Stimulated activated CD4-positive, alpha-beta T cell treated with anti-CD3 and anti-CD28 coated beads, TNF-alpha, amount 100 ng/mL, for 24 hours (primary cell): ENCODE results near the gene CCDC185.
"Not testable (repeated sequence)": the region's sequence is repeated elsewhere in the genome, so short reads cannot be mapped to it uniquely, and the experiment has no call there.

Experiments used
- DNase-seq, 3 experiments: peaks; one replicate each; pipeline ENCODE4 v3.0.0-alpha.2; 2020; ENCODE audit warnings: low read depth in 3 of 3

CCDC185 gene

DNA sequence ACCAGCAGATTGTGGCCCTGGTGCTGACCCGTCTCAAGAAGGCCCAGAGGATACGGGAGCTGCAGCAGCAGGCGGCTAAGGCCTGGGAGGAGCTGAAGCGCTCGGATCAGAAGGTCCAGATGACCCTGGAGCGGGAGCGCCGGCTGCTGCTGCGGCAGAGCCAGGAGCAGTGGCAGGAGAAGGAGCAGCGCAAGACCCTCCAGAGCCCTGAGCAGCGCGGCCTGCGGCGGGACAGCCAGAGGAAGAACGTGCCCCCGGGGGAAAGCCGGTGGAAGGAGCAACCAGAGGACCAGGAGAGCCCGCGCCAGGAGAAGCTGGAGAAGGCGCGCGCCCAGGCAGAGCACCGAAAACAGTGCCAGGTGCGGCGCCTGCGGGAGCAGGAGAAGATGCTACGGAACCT is 1.0 kb downstream of the CCDC185 start:
- DNase-seq = no peak

DNA sequence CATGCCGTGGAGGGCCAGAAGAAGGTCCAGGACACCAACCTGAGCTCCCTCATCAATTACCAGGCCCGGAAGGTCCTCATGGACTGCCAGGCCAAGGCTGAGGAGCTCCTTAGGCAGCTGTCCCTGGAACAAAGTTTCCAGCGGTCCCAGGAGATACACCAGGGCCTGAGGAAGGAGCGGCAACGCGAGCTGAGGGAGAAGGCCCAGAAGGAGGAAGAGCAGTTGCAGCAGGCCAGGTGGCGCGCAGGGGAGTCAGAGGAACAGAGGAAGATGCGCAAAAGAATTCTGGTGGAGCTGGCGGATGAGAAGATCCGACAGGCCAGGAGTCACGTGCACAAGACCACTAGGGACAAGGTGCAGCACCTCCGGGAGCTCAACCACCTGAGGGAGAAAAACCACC is 1.5 kb downstream of the CCDC185 start:
- DNase-seq = no peak

DNA sequence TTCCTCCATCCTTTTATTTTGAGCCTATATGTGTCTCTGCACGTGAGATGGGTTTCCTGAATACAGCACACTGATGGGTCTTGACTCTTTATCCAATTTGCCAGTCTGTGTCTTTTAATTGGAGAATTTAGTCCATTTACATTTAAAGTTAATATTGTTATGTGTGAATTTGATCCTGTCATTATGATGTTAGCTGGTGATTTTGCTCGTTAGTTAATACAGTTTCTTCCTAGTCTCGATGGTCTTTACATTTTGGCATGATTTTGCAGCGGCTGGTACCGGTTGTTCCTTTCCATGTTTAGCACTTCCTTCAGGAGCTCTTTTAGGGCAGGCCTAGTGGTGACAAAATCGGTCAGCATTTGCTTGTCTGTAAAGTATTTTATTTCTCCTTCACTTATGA is 6.2 kb downstream of the CCDC185 start:
- DNase-seq = not testable (repeated sequence)

DNA sequence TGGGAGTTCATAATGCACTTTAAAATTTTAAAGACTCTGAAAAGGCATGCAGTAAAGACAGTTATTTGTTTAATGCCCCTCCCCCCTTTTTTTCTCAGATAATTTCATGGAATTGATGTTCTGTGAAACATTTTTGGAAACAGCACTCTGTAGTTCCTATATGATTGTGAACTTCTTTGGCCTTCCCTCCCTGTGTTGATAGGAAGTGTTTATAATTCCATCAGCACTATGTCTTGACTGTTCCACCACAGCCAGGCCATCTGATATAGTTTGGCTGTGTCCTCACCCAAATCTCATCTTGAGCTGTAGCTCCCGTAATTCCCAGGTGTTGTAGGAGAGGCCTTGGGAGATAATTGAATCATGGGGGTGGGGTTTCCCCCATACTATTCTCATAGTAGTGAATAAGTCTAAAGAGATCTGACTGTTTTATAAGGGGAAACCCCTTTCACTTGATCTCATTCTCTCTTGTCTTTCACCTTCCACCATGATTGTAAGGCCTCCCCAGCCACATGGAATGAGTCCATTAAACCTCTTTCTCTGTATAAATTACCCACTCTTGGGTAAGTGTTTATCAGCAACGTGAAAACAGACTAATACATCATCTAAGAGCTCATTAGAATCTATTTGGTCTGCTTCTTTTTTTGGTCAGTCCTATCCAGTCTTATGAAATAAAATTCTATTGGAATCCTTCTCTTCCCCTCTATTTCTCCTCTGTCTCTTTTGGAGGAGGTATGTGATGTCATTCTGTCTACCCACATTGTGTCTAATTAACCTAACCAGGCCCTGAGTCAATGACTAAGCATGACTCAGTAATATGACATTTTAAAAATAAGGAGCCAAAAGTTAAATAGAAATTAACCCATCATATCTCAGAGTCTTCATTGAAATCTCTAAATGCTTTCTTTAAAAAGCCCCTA is 8.9 kb downstream of the CCDC185 start:
- no peak for DNase-seq

DNA sequence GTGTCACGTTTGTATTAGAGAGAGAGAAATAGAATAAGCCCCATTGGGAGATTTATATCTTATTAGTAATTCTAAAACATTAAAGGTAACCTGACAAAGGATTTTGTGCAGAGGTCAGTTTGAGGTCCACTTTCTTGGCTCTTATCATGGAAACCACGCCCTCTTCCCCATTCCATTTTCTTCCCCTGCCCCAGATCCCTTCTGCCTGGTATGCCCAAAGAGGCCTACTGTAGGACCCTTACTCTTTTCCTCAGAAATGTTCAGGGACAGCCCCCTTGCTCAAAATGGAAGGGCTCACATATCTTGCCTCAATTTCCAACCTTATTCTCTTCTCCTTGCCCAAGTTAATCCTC is 9.6 kb downstream of the CCDC185 start:
- DNase-seq = no peak

DNA sequence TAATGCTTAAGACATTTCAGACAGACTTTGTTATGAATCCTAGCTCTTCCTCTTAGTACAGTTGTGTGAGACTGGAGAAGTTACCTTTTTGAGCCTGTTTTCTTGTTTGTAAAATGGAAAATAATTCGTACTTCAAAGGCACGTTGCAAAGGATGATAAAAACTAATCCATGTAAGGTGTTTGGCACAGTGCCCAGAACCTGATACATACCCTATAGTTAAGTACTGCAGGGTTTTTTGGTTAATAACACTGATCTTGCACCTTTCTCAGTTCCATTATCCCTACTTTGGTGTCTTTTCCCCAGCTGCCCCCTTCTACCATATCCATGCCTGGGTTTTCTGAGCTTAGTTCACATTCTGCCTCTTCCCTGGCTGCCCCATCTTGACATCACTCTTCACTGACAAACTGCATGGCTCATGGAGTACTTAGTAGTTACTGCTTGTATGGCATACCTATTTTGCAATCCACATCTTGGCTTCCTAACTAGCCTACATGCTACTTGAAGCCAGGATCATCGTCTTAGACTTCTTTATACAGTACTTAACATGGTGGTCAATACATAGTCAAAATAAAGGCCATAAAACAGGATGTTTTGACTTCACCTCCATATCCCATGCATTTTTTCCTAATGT is 10.1 kb downstream of the CCDC185 start:
- DNase-seq = no peak

DNA sequence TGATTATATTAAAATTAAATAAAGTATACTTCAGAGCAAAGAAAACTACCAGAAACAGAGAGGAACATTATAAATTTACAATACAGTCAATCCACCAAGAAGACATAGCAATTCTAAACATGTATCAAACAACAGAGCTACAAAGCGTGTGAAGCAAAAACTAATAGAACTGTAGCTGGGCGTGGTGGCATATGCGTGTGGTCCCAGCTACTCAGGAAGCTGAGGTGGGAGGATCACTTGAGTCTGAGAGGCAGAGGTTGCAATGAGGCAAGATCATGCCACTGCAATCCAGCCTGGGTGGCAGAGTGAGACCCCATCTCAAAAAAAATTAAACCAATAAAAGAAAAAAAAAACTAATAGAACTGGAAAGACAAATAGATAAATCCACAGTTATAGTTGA is 12.3 kb downstream of the CCDC185 start:
- DNase-seq = no peak

DNA sequence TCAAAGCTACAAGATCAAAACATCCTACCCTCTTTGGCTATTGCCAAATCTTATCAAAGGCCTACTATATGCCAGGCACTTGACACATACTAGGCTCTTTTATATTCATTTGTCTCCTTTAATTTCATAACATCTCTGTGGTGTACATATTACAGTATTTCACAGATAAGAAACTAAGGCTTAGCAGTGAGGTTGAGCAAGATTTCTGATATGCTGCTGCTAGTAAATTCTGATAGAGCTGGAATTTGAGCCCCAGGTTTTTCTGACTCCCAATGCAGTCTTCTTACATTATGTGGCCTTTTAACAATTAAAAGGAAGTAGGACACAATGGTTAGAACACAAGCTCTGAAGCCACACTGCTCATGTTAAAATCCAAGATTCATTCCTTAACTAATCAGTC is 16.8 kb downstream of the CCDC185 start:
- DNase-seq = no peak

DNA sequence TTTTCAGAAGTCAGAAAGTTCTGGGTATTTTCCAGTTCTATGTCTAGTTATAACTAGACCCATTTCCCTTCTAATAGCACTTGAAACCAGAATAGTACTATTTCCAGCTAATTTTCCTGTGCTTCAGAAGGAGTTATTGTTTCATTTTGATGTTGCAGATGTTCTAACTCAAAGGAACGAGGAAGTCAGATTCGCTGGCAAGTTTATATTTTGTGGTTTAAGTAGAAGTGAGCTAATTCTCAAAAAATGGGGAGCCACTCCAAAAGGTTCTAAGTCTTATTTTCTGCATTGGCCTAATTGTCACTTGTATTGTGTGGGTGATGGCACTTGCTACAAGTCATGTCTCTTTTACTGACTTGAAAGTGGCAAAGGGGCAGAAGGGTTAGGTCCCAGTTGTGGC is 18.1 kb downstream of the CCDC185 start:
- DNase-seq = no peak

DNA sequence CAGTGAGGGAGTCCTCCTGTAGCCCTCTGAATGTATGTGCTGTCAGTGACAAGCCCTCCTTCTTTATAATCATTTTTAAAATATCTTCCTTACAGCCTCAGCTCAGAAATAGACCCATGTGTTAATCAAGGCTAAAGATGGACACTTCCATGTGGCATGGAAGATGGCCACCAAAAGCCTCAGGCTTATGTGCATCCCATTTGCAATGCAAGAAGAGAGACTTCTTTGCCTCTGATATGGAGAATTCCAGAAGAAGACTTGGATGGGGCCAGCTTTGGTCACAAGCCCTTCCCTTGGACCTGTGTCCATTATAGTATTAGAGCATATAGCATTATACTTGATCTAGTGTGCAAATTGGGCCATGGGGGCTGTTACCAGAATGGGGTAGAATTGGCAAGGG is 18.5 kb downstream of the CCDC185 start:
- DNase-seq = no peak

DNA sequence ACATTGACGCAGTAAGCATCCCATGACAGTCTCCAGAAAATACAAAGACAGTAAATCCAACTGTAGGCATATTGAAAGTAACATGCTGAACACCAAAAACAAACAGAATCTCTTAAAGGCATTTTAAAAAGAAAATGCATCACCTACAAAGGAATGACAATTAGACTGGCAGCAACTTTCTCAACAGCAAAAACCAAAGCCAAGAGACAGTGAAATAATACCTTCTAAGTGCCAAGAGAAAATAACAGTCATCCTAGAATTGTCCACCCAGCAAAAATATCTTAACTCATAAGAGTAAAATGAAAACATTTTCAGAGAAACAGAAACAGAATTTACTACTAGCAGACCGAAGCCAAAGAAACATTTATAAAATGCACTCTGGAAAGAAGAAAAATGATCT is 20.0 kb downstream of the CCDC185 start:
- no peak for DNase-seq

DNA sequence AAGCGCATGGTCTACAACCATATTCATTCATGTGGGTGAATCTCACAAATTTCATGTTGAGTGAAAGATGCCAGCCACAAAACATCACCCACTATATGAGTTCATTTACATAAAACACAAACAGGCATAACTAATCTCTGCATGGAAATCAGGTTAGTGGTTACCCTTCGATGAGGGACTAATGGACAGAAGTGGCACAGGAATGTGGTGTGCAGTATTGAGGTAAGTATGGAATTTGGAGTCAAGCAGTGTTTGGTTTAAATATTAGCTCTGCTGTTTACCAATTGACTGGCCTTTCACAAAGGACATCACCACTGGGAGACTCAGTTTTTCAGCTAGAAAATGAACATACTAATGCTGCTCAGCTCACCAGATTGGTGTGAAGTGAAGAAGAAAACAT is 24.2 kb downstream of the CCDC185 start:
- DNase-seq = no peak

DNA sequence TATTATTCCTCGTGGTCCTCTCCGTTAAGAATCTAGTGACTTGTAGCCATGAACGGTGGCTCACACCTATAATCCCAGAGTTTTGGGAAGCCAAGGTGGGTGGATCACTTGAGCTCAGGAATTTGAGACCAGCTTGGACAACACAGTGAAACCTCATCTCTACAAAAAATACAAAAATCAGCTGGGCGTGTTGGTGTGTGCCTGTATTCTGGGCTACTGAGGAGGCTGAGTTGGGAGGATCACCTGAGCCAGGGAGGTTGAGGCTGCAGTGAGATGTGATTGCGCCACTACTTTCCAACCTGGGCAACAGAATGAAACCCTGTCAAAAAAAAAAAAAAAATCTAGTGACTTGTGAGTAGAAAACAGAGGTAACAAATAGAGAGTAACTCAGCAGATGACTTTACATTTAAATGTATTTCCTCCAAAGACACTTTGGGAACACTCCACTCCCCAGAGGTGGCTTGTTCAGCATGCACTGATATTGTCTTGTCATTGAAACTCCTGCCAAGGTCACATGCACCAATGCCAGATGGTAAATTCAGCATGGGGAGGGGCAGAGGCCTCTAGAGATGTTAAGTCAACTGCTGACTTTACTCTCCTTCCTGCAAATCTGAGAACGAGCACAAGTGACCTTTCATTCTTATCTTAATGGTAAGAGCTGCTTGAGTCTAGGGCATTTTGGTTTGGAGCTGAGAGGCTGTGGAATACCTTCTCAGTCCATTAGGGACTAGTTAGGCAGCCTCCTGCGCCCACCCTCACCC is 24.9 kb downstream of the CCDC185 start:
- no peak for DNase-seq

DNA sequence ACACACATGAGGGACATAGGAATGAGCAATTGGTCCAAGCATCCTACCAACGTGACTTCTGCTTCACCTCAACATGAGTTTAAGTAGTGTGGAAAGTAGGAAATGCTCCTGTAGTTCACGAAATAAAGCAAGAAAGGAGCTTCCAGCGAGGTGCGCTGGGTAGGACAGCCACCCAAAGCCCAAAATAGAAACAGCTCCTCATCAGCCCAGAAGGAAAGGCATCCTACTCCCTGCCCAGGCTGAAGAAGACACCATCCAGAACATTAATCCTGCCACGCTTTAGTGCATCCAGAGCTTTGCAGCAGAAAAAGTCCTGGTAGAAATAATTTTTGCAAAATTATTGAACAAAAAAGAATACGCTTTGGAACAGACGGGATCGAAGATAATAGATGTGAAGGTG is 25.9 kb downstream of the CCDC185 start:
- DNase-seq = no peak

DNA sequence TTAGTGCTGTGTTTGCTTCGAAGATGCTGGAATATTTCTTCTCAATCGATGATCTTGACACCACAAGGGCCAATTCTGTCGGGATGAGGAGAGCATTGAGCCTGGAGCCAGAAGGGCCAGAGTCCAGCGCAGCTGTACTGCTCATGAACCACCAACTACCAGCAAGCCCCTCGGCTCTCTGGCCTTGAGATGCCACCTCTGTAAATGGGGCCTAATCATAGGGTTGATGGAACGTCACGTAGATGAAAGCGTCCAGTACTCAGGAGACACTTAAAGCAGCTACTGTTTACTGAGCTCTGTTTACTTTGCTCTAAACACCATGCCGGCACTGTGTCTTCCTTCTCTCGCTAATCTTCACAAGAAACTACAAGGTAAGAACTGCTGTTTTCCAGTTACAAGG is 26.3 kb downstream of the CCDC185 start:
- DNase-seq = no peak

DNA sequence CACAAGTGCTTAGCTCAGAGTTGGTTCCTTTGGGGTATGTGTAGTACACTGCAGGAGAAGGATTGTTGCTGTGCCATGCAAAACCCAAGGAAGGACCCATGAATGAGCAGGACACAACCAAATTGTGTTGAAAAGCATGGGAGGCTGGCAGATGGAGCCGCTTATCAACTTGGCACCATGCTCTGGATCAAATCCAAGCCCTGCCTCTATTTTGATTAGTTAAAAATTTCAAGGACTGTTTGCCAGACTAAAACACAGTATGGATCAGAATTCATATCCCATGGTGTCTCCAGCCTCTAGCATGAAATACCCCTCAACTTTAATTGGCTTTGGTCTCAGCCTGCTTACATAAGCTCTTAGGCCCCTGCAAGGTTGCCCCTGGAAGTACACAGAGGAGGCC is 27.8 kb downstream of the CCDC185 start:
- DNase-seq = no peak

DNA sequence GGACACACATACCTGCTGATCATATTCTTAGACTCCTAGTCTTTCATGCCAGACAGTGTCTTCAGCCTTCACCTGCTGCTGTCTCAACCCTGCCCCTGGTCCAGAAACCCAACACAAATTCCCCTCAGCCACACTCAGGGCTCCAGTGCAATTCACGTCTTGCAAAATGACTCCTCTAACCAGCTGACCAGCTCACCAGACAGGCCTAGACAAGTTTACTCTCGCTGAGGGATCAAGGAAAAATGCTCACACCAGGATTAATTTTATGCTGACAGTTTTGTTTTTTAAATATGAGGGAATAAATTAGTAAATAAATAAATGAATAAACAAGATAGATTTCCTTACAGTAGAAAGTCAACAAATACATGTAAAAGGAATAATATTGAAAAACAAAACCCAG is 28.5 kb downstream of the CCDC185 start:
- DNase-seq = no peak

DNA sequence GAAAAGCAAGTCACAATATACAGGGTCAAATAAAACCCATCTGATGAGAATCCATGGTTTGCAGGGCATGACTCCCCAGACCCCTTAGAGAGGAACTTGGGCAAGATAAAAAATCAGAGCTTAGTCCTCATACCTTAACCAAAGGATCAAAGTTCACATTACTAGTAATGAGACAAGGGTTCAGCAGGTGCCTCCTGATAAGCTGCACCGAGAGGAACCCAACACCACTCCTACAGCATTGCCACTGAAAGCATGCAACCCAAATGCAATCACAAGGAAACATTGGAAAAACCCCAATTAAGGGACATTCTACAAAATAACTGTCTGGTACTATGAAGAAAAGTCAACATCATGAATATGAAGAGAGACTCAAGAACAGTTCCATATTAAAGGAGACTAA is 29.7 kb downstream of the CCDC185 start:
- DNase-seq = no peak

DNA sequence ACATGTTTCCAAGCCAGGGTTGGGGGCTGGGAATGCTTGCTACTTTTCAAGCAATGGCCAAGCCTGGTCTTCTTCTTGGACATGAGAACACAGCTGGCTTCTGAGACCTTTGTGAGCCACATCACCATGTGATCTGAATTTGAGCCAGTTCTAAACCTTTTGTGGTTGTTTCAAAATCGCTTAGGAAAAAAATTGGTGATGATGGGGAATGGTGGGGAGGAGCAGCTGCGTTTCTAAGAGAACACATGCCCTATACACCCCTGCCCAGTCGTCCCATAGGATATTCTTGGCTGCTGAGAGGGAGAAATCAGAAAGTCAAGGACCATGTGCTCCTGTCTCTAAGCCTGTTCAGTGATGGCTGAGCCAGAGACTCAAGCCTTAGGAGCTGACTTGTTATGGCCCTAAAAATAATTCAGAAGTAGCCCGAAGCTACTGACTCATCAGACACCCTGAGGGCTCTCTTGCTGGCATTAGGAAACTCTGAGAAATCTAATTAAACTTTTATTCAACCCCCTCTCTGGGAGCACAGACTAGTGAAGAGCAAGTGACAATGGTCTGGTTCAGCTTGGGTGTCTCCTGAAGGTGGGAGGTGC is 30.5 kb downstream of the CCDC185 start:
- no peak for DNase-seq

DNA sequence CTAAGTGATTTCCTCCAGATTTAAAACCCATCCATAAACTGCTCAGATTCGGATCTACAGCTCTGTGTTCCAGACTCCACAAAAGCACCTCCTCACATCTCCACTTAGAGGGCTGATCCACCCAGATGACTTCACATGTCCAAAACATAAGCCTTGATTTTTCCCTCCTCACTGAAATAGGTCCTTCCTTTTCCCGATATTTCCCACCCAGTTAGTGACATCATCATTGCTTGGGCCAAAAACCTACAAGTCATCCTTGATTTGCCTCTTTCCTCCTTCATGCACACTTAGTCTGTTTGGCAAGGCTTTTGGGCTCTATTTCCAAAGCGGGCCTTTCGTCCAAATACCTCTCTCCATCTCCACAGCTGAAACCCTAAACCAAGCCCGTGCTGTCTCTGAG is 32.3 kb downstream of the CCDC185 start:
- no peak for DNase-seq

DNA sequence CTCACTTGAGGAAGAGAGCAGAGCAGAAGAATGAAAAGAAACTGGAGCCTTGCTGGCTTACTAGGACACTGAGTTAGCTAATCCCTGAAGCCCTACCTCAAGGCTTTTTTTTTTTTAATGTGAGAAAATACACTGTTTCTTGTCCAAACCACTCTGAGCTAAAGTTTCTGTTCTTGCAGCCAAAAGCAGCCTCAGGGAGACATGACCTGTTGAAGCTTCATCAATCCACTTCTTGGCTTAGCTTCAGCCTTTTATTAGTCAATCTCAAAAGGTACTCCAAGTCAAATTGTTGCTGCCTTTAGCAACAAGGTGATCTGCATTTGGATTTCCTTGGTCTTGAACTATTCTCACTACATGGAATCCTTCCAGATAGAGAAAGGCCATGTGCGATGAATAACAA is 33.7 kb downstream of the CCDC185 start:
- DNase-seq = no peak

DNA sequence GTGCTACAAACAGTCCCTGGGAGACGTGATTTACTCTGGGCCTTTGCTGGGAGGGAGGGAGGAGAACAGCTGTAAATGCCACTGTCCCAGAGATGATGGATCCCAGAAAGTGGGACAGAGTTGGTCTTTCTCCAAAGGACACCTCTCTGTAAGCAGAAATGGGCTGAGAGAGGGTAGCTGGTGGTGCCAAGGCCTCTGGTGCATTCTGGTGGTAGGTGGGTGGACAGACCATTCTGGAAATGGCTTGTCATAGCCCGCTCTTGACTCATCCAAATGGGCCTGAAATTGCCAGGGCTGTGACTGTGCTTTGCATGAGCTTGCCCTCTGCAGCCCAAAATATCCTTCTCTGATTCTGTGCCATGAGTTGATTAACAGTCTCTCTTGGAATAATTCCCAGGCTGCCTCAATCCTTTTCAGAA is 36.1 kb downstream of the CCDC185 start:
- DNase-seq = no peak
